Heart right ventricle (tissue), 16 donors: ENCODE measurements around the gene ACSS3. TPM values are rescaled to one million over a fixed set of nuclear protein-coding genes. Genes with fewer than 3 reads are reported as not detected.

Experiments
- ATAC-seq, 8 donors: fragments of 200-7000 bp; cut with Tn5 transposase; one replicate each; pipeline ENCODE4 v1.9.1; 2020; ENCODE audit warnings: mild to moderate bottlenecking in 8 of 8, moderate library complexity in 8 of 8, moderate number of reproducible peaks in 1 of 8
- DNase-seq, 2 donors: peaks; one replicate each; pipeline ENCODE4 v3.0.0-alpha.2; 2020
- H3K27ac ChIP-seq, 10 donors: fragments of 200-600 bp; sonication (generic) in 2 of 10; one replicate each; pipeline versions ENCODE4 v1.5.0 to v1.8.0; 2020 to 2022; ENCODE audit warnings: mild to moderate bottlenecking in 3 of 10
- H3K27me3 ChIP-seq, 7 donors: fragments of 200-600 bp; one replicate each; pipeline ENCODE4 v1.8.0; 2021 to 2022; ENCODE audit warnings: mild to moderate bottlenecking in 2 of 7
- H3K36me3 ChIP-seq, 9 donors: fragments of 200-600 bp; sonication (generic) in 1 of 9; one replicate each; pipeline versions ENCODE4 v1.5.0 to v1.8.0; 2020 to 2022; ENCODE audit warnings: mild to moderate bottlenecking in 2 of 9
- H3K4me1 ChIP-seq, 9 donors: fragments of 200-600 bp; sonication (generic) in 1 of 9; one replicate each; pipeline versions ENCODE4 v1.5.0 to v1.8.0; 2020 to 2022; ENCODE audit warnings: mild to moderate bottlenecking in 4 of 9
- H3K4me3 ChIP-seq, 10 donors: fragments of 200-600 bp; sonication (generic) in 2 of 10; one replicate each; pipeline versions ENCODE4 v1.5.0 to v1.8.0; 2020 to 2022; ENCODE audit warnings: mild to moderate bottlenecking in 7 of 10, moderate library complexity in 2 of 10
- H3K9me3 ChIP-seq, 11 donors: fragments of 200-600 bp in 10 of 11; sonication (generic) in 2 of 11; one replicate each; pipeline versions ENCODE4 v1.5.0 to v1.8.0; 2013 to 2022; ENCODE audit warnings: mild to moderate bottlenecking in 2 of 11, control low read depth in 1 of 11, moderate library complexity in 1 of 11
- CTCF ChIP-seq, 9 donors: fragments of 200-600 bp; sonication (generic) in 2 of 9; IDR thresholded peaks; one replicate each; pipeline versions ENCODE4 v1.5.0 to v1.8.0; 2021 to 2022; ENCODE audit warnings: antibody characterized with exemption in 9 of 9, mild to moderate bottlenecking in 5 of 9, moderate library complexity in 1 of 9
- WGBS, 2 donors: extraction: QIAGEN DNeasy Blood & Tissue Kit; methylation state at CpG; one replicate each; pipeline ENCODE4 v1.1.7; 2013; ENCODE audit warnings: inconsistent platforms in 1 of 2; 5-methylcytosine and 5-hydroxymethylcytosine counted together
- intact Hi-C, 10 donors: fragments of 100-400 bp; cut with DNase I; formaldehyde crosslinking; loops; one replicate each; pipeline versions ENCODE4 v1.11.1 to v1.14.2; 2022
- polyA plus RNA-seq, 2 donors: library from polyadenylated mRNA; stranded (reverse); fragments of 200-250 nt; gene quantifications; one replicate each; pipeline ENCODE4 v1.2.3, GENCODE V29; 2013
- total RNA-seq, 10 donors: library from RNA; stranded (reverse); fragmentation: NEBNext Ultra II Directional in 3 of 10; extraction: Animal tissue kit (Norgen Biotek cat#: 25700) in 3 of 10; gene quantifications; one replicate each; pipeline versions ENCODE4 v1.2.1 to v1.2.4, GENCODE V29; 2021 to 2023
- donor health status: Arrhythmogenic right ventricular cardiomyopathy.
- donor health status: ischemic (EF 13 %, LVEDD 7.1; RV severe dilation, severe dysfunction).
- donor health status: healthy with polysubstance abuse.
- donor health status: DM: no; HTN: yes; CAD: no.
- donor health status: DM: no; HTN: no; CAD: no.
- donor health status: ischemic (EF 25% LVEDD 6.9; RV normal size, moderate dysfunction).
- donor health status: ischemic (EF 25% LVEDD 5.7; RV mildly dilated, moderate dysfunction).
- donor health status: healthy.
- donor health status: DM: yes; HTN: yes; CAD: no.
- donor health status: Ischemic cardiomyopathy.
- donor health status: ischemic (EF 35%, LVEDD 5.7; RV mildly dilated, moderate dysfunction).
- donor health status: nonischemic (EF 11% LVEDD 7.7; RV severe dilation, severe dysfunction).
- donor health status: DM: yes; HTN: yes; CAD: no.
- donor health status: PGD.
- donor health status: ischemic (EF 29% LVEDD 5.4; RV normal size, mild dysfunction).
- donor health status: nonischemic (EF 23%, LVEDD 6.1; RV moderate dilation, normal function).

The ACSS3 gene
- total and polyA plus RNA-seq, 12 donors = 11.3 to 30.3 (median 25.0) TPM

DNA sequence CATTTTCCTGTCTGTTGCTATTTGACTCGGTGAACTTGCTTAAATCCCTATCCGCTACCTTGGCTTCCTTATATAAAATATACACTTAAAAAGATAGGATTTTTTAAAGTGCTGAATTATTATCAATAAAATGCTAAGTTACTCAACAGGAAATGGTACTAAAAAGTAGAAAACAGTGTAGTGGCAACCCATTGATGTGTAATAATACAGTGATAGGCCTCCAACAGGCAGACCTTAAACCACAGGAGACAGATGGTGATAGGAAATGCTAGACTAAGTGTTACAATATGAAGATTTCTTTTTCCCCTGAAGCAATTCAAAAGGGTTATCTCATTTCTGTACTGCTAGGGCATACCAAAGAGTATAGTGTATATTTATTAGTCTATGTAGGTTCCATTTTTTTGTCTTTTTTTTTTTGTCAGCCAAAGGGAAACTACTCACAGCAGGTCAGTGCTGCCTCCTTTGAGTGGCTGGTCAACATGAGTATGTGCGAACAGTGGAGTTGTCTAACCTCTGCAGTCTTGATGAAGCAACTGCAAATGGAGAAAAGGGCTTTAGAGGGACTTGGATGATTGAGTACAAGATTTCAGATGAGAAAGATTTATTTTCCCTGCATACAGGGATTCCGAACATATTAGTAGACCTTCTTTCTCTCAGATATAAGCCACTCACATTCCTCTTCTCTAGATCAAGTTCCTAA is 183.8 kb downstream of the ACSS3 start:
- TF ChIP-seq CTCF (IDR thresholded peaks at IDR 0.05) = no peak
- 82 to 87% methylated on average over 4 of the region's 4 CpGs for WGBS, 2 donors
- H3K27ac ChIP-seq = no peak overlapping the region
- intact Hi-C loops = no loop called here
- ATAC-seq (no peak), DNase-seq (no peak)
- no peaks in the 10 kb centered on the region for H3K4me1 ChIP-seq
- H3K4me3 ChIP-seq = no peak overlapping the region
- no peaks in the 10 kb centered on the region for H3K27me3 ChIP-seq
- no peaks in the 10 kb centered on the region for H3K9me3 ChIP-seq
- no peaks in the 10 kb centered on the region for H3K36me3 ChIP-seq

- Histone ChIP-seq H3K4me3 (no peak overlapping the region), H3K9me3 (no peaks in the 10 kb centered on the region), H3K36me3 (no peaks in the 10 kb centered on the region), H3K27me3 (no peaks in the 10 kb centered on the region), H3K4me1 (no peaks in the 10 kb centered on the region), H3K27ac (no peak overlapping the region)
- DNase-seq = no peak
- no peak for ATAC-seq
- intact Hi-C loops = no loop called here
- 65 to 71% methylated on average over 2 of the region's 2 CpGs for WGBS, 2 donors
- TF ChIP-seq CTCF (IDR thresholded peaks at IDR 0.05) = no peak
Measured at GRCh38 chr12:81263072-81263471, 185.2 kb downstream of the ACSS3 start.

DNA sequence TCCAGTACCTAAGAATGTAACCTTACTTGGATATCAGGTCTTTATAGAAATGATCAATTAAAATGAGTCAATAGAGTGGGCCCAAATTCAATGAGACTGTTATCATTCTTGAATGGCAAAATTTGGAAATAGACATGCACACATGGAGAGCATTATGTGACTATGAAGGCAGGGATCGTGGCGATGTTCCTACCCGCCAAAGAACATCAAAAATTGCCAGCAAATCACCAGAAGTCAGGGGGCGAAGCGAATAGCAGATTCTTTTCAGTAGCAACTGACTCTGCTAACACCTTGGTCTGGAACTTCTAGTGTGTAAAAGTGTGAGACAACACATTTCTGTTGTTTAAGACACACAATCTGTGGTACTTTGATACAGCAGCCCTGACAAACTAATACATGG is 192.5 kb downstream of the ACSS3 start:
- no peak for TF ChIP-seq CTCF (IDR thresholded peaks at IDR 0.05)
- no peak overlapping the region for H3K27ac ChIP-seq
- WGBS, 2 donors = 94 to 95% methylated on average over 5 of the region's 5 CpGs
- H3K9me3 ChIP-seq = no peaks in the 10 kb centered on the region
- no peak overlapping the region for H3K4me3 ChIP-seq
- DNase-seq = no peak
- intact Hi-C loops = no loop called here
- no peaks in the 10 kb centered on the region for H3K27me3 ChIP-seq
- ATAC-seq = no peak
- H3K36me3 ChIP-seq = no peaks in the 10 kb centered on the region
- no peaks in the 10 kb centered on the region for H3K4me1 ChIP-seq

- no peak for TF ChIP-seq CTCF (IDR thresholded peaks at IDR 0.05)
- intact Hi-C loops = no loop called here
- Histone ChIP-seq H3K9me3 (no peaks in the 10 kb centered on the region), H3K4me1 (no peaks in the 10 kb centered on the region), H3K4me3 (no peak overlapping the region), H3K36me3 (no peaks in the 10 kb centered on the region), H3K27ac (no peak overlapping the region), H3K27me3 (no peaks in the 10 kb centered on the region)
- 49 to 64% methylated on average over 8 of the region's 8 CpGs for WGBS, 2 donors
- DNase-seq (no peak), ATAC-seq (no peak)
Measured at GRCh38 chr12:81274637-81275529, 197.0 kb downstream of the ACSS3 start.
